ENCODE measurements around the gene TLNRD1.

Gene TLNRD1

GRCh38 chr15:81025721-81026370 is 25.1 kb downstream of the TLNRD1 start:
- no peak for DNase-seq (ENCODE audit: low read depth in 4 of 4, low spot score in 1 of 4)

- no peak for DNase-seq (ENCODE audit: low read depth in 4 of 4, low spot score in 1 of 4)
Observed at GRCh38 chr15:81026836-81027599, 26.3 kb downstream of the TLNRD1 start.

GRCh38 chr15:81029414-81030300 is 28.9 kb downstream of the TLNRD1 start:
- DNase-seq (ENCODE audit: low read depth in 4 of 4, low spot score in 1 of 4): no peak

GRCh38 chr15:81030301-81030750 is 29.6 kb downstream of the TLNRD1 start:
- DNase-seq (ENCODE audit: low read depth in 4 of 4, low spot score in 1 of 4): no peak

- no peak for DNase-seq (ENCODE audit: low read depth in 4 of 4, low spot score in 1 of 4)
Observed at GRCh38 chr15:81031203-81031602, 30.5 kb downstream of the TLNRD1 start.

- no peak for DNase-seq (ENCODE audit: low read depth in 4 of 4, low spot score in 1 of 4)
Observed at GRCh38 chr15:81032355-81032754, 31.6 kb downstream of the TLNRD1 start.

- no peak for DNase-seq (ENCODE audit: low read depth in 4 of 4, low spot score in 1 of 4)
Observed at GRCh38 chr15:81032818-81033217, 32.1 kb downstream of the TLNRD1 start.

- DNase-seq (ENCODE audit: low read depth in 4 of 4, low spot score in 1 of 4): no peak
Observed at GRCh38 chr15:81033508-81033907, 32.8 kb downstream of the TLNRD1 start.

GRCh38 chr15:81037952-81038743 is 37.4 kb downstream of the TLNRD1 start:
- DNase-seq (ENCODE audit: low read depth in 4 of 4, low spot score in 1 of 4): no peak

GRCh38 chr15:81038975-81039607 is 38.4 kb downstream of the TLNRD1 start:
- DNase-seq (ENCODE audit: low read depth in 4 of 4, low spot score in 1 of 4): no peak

GRCh38 chr15:81040757-81041156 is 40.0 kb downstream of the TLNRD1 start:
- DNase-seq (ENCODE audit: low read depth in 4 of 4, low spot score in 1 of 4): no peak

- no peak for DNase-seq (ENCODE audit: low read depth in 4 of 4, low spot score in 1 of 4)
Observed at GRCh38 chr15:81043281-81043934, 42.7 kb downstream of the TLNRD1 start.

- DNase-seq (ENCODE audit: low read depth in 4 of 4, low spot score in 1 of 4): no peak
Observed at GRCh38 chr15:81043935-81044575, 43.3 kb downstream of the TLNRD1 start.

- DNase-seq (ENCODE audit: low read depth in 4 of 4, low spot score in 1 of 4): no peak
Observed at GRCh38 chr15:81046290-81046689, 45.6 kb downstream of the TLNRD1 start.

- no peak for DNase-seq (ENCODE audit: low read depth in 4 of 4, low spot score in 1 of 4)
Observed at GRCh38 chr15:81047928-81048327, 47.2 kb downstream of the TLNRD1 start.

GRCh38 chr15:81049835-81050234 is 49.1 kb downstream of the TLNRD1 start:
- DNase-seq (ENCODE audit: low read depth in 4 of 4, low spot score in 1 of 4): no peak

GRCh38 chr15:81050259-81050658 is 49.5 kb downstream of the TLNRD1 start:
- DNase-seq (ENCODE audit: low read depth in 4 of 4, low spot score in 1 of 4): no peak

GRCh38 chr15:81050805-81051204 is 50.1 kb downstream of the TLNRD1 start:
- DNase-seq (ENCODE audit: low read depth in 4 of 4, low spot score in 1 of 4): no peak

GRCh38 chr15:81052046-81052445 is 51.3 kb downstream of the TLNRD1 start:
- no peak for DNase-seq (ENCODE audit: low read depth in 4 of 4, low spot score in 1 of 4)

Data from stimulated activated CD4-positive, alpha-beta T cell treated with anti-CD3 and anti-CD28 coated beads, Interleukin-1b, Interleukin-23, amount 100 ng/mL, for 24 hours (primary cell).